Activated CD8-positive, alpha-beta T cell treated with anti-CD3 and anti-CD28 coated beads, Interleukin-2, amount 10 ng/mL, durations not matched to agents 7 days and 5 days (primary cell): Measurements from ENCODE around the gene CD248. TPM values are rescaled to one million over a fixed set of nuclear protein-coding genes. Genes with fewer than 3 reads are reported as not detected.

Experiments used
- ATAC-seq: fragments of 150-1000 bp; cut with Tn5 transposase; one replicate; pipeline ENCODE4 v1.10.0; 2021; ENCODE audit warnings: moderate library complexity
- CTCF ChIA-PET: fragments of 350-600 bp; sonication (Branson Sonifier 250); formaldehyde crosslinking; loops from one replicate; lab custom pipeline; 2021; ENCODE audit warnings: antibody characterized with exemption; lab: Charles Lee
- POLR2A ChIA-PET: fragments of 350-600 bp; sonication (Branson Sonifier 250); formaldehyde crosslinking; loops from one replicate; lab custom pipeline; 2021; ENCODE audit warnings: antibody characterized with exemption; lab: Charles Lee
- DNase-seq: peaks from one replicate; pipeline ENCODE4 v3.0.0-alpha.2; 2020
- H3K27ac Mint-ChIP-seq: one replicate; pipeline ENCODE4 v1.8.0; 2021; ENCODE audit warnings: mild to moderate bottlenecking, mixed read lengths
- H3K27me3 Mint-ChIP-seq: one replicate; pipeline ENCODE4 v1.8.0; 2021; ENCODE audit warnings: low read depth, mixed read lengths
- H3K36me3 Mint-ChIP-seq: one replicate; pipeline ENCODE4 v1.8.0; 2021; ENCODE audit warnings: low read depth, mixed read lengths
- H3K4me1 Mint-ChIP-seq: one replicate; pipeline ENCODE4 v1.8.0; 2021; ENCODE audit warnings: low read depth, mixed read lengths
- H3K4me3 Mint-ChIP-seq: one replicate; pipeline ENCODE4 v1.8.0; 2021; ENCODE audit warnings: mild to moderate bottlenecking, mixed read lengths
- H3K9me3 Mint-ChIP-seq: one replicate; pipeline ENCODE4 v1.8.0; 2022; ENCODE audit warnings: mixed read lengths; ENCODE audit not compliant: insufficient read depth
- total RNA-seq, 2 experiments: library from RNA; stranded (reverse); gene quantifications; one replicate each; pipeline ENCODE4 v1.2.3, GENCODE V29; 2021

The CD248 gene
- total RNA-seq, 2 experiments from 2014 or later: 79.5 to 80.8 TPM

- H3K36me3 Mint-ChIP-seq: peaks cover 2% of the 10 kb centered on the region
- H3K9me3 Mint-ChIP-seq: no peaks in the 10 kb centered on the region
- H3K27me3 Mint-ChIP-seq: peaks cover 26% of the 10 kb centered on the region
- no peak for DNase-seq
- CTCF ChIA-PET: no interaction called here
- POLR2A ChIA-PET: no interaction called here
- peaks cover 29% of the 10 kb centered on the region for H3K4me1 Mint-ChIP-seq
- ATAC-seq: no peak
- H3K27ac Mint-ChIP-seq: no peak overlapping the region
- peak overlapping the region; percentile 19 for H3K4me3 Mint-ChIP-seq
Observed at GRCh38 chr11:66292543-66293332, 24.1 kb downstream of the CD248 start.

DNA sequence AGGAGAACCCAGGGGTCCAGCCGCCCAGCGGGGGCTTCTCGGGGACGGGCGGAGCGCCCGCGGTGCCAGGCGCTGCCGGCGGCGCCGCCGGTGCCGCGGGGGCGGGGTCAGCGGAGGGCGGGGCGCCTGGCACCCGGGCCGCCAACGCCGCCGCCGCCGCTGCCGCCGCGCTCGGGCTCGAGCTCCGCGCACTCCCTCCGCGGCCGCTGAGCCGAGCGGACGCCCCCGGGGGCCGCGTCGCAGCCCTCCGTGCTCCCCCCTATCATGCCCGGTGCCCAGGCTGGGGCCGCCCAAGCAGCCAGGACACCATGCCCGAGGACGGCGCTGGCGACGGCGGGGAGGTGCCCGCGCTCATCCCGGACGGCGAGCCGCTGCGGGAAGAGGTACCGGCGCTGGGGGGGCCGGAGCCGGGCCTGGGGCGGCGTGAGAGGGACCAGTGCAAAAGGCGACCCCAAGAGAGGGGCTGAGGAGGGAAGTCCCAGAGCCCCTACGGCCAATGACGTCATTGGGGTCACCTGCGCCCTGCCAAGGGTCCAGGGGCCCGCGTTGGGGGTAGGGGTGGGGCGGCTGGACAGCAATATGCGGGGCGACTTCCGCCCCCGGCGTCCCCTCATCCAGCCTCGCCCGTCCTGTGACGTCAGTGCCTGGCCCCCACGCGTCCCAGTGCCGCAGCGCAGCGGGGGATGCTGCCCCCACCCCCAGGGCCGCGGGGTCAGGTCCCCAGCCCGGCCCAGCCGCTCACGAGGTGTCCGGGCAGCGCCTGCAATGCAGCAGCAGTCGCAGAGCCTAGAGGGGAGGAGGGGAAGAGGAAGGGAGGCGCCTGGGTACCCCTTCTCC is 24.9 kb downstream of the CD248 start, which contains the start of gene TMEM151A:
Gene TMEM151A, plus strand, starts transcription at position 189 of the 837 bp plus-strand sequence. Its CDS starts 120 bp downstream, at position 309.
- Mint-ChIP-seq H3K27ac (no peak within 1 kb of the TSS), H3K9me3 (no peaks in the 10 kb centered on the region), H3K4me1 (peaks cover 37% of the 10 kb centered on the region), H3K27me3 (peaks cover 26% of the 10 kb centered on the region), H3K4me3 (peak within 1 kb of the TSS; percentile 39), H3K36me3 (peaks cover 2% of the 10 kb centered on the region)
- POLR2A ChIA-PET: interaction anchor here (1.0 kb wide), 1 partner anchor 24 kb away, joined by 3 read pairs; no protein-coding TSS in a partner anchor
- DNase-seq (no peak), ATAC-seq (no peak)
- CTCF ChIA-PET: interaction anchor here (1.2 to 1.7 kb wide), 4 partner anchors 9 to 37 kb away, joined by 3 to 10 read pairs (median 4); no protein-coding TSS in a partner anchor

- Mint-ChIP-seq H3K36me3 (peaks cover 4% of the 10 kb centered on the region), H3K4me1 (peaks cover 42% of the 10 kb centered on the region), H3K27ac (no peak overlapping the region), H3K9me3 (no peaks in the 10 kb centered on the region), H3K4me3 (peak overlapping the region; percentile 22), H3K27me3 (peaks cover 26% of the 10 kb centered on the region)
- DNase-seq (no peak), ATAC-seq (no peak)
- ChIA-PET POLR2A (interaction anchor here (1.0 kb wide), 1 partner anchor 25 kb away, joined by 3 read pairs; no protein-coding TSS in a partner anchor), CTCF (interaction anchor here (1.2 to 1.7 kb wide), 4 partner anchors 9 to 37 kb away, joined by 3 to 10 read pairs (median 4); no protein-coding TSS in a partner anchor)
Observed at GRCh38 chr11:66291303-66291705, 25.5 kb downstream of the CD248 start.

GRCh38 chr11:66290330-66290621 is 26.6 kb downstream of the CD248 start:
- ChIA-PET CTCF (interaction anchor here (1.7 kb wide), 2 partner anchors 21 to 22 kb away, joined by 4 to 10 read pairs; no protein-coding TSS in a partner anchor), POLR2A (no interaction called here)
- peaks cover 26% of the 10 kb centered on the region for H3K27me3 Mint-ChIP-seq
- peak overlapping the region; percentile 85 for H3K4me3 Mint-ChIP-seq
- H3K27ac Mint-ChIP-seq: peak overlapping the region; percentile 24
- ATAC-seq: no peak
- DNase-seq: no peak
- no peaks in the 10 kb centered on the region for H3K9me3 Mint-ChIP-seq
- H3K36me3 Mint-ChIP-seq: peaks cover 4% of the 10 kb centered on the region
- H3K4me1 Mint-ChIP-seq: peaks cover 42% of the 10 kb centered on the region

GRCh38 chr11:66289548-66290329 is 27.1 kb downstream of the CD248 start:
- peak overlapping the region; percentile 85 for H3K4me3 Mint-ChIP-seq
- ATAC-seq: peak; percentile 62
- CTCF ChIA-PET: interaction anchor here (0.7 to 3.0 kb wide), 27 partner anchors 10 to 578 kb away, joined by 3 to 13 read pairs (median 4); partner anchors contain the start of genes BRMS1, KAT5 and RIN1
- DNase-seq: peak; percentile 87
- H3K27me3 Mint-ChIP-seq: peaks cover 26% of the 10 kb centered on the region
- POLR2A ChIA-PET: interaction anchor here (0.8 to 2.1 kb wide), 9 partner anchors 9 to 237 kb away, joined by 3 to 7 read pairs (median 4); partner anchors contain the start of gene RAB1B
- peaks cover 4% of the 10 kb centered on the region for H3K36me3 Mint-ChIP-seq
- no peaks in the 10 kb centered on the region for H3K9me3 Mint-ChIP-seq
- H3K27ac Mint-ChIP-seq: peak overlapping the region; percentile 91
- H3K4me1 Mint-ChIP-seq: peaks cover 42% of the 10 kb centered on the region

- Mint-ChIP-seq H3K27ac (peak within 1 kb of the TSS; percentile 91), H3K36me3 (peaks cover 4% of the 10 kb centered on the region)
- POLR2A ChIA-PET: interaction anchor here (0.8 to 2.1 kb wide), 11 partner anchors 9 to 236 kb away, joined by 3 to 7 read pairs (median 4); partner anchors contain the start of gene RAB1B
Observed at GRCh38 chr11:66288671-66289547, 27.9 kb downstream of the CD248 start, which contains the start of gene YIF1A. TSS of gene YIF1A (minus strand) at chr11:66289143. CDS start at chr11:66288985, 158 bp downstream.

GRCh38 chr11:66287889-66288670 is 28.8 kb downstream of the CD248 start:
- CTCF ChIA-PET: interaction anchor here (0.9 to 3.0 kb wide), 16 partner anchors 8 to 576 kb away, joined by 3 to 13 read pairs (median 4); partner anchors contain the start of genes KAT5, RAB1B, RBM4B and RIN1
- Mint-ChIP-seq H3K27me3 (peaks cover 20% of the 10 kb centered on the region), H3K4me3 (peak overlapping the region; percentile 85), H3K4me1 (peaks cover 45% of the 10 kb centered on the region), H3K27ac (peak overlapping the region; percentile 85), H3K36me3 (peaks cover 4% of the 10 kb centered on the region), H3K9me3 (no peaks in the 10 kb centered on the region)
- POLR2A ChIA-PET: interaction anchor here (0.8 to 2.1 kb wide), 5 partner anchors 11 to 56 kb away, joined by 3 to 7 read pairs (median 3); partner anchors contain the start of genes CD248 and RAB1B
- no peak for ATAC-seq
- no peak for DNase-seq

More at GRCh38 chr11:66288671-66289547, 27.9 kb downstream of the CD248 start, which contains the start of gene YIF1A:
- ATAC-seq (peak; percentile 95), DNase-seq (peak; percentile 99)
- no peaks in the 10 kb centered on the region for H3K9me3 Mint-ChIP-seq
- peaks cover 26% of the 10 kb centered on the region for H3K27me3 Mint-ChIP-seq
- CTCF ChIA-PET: interaction anchor here (0.7 to 3.0 kb wide), 28 partner anchors 9 to 577 kb away, joined by 3 to 13 read pairs (median 4); partner anchors contain the start of genes BRMS1, KAT5, RBM4B and RIN1
- peaks cover 42% of the 10 kb centered on the region for H3K4me1 Mint-ChIP-seq
- H3K4me3 Mint-ChIP-seq: peak within 1 kb of the TSS; percentile 85

GRCh38 chr11:66287211-66287888 is 29.5 kb downstream of the CD248 start:
- Mint-ChIP-seq H3K36me3 (peaks cover 2% of the 10 kb centered on the region), H3K27ac (peak overlapping the region; percentile 54), H3K4me1 (peaks cover 49% of the 10 kb centered on the region), H3K9me3 (no peaks in the 10 kb centered on the region), H3K4me3 (peak overlapping the region; percentile 85), H3K27me3 (peaks cover 14% of the 10 kb centered on the region)
- DNase-seq: no peak
- CTCF ChIA-PET: interaction anchor here (1.3 to 3.0 kb wide), 7 partner anchors 19 to 218 kb away, joined by 3 to 13 read pairs (median 4); partner anchors contain the start of gene RAB1B
- ATAC-seq: no peak
- POLR2A ChIA-PET: interaction anchor here (0.6 to 1.4 kb wide), 5 partner anchors 10 to 282 kb away, joined by 3 read pairs; partner anchors contain the start of gene CD248

GRCh38 chr11:66286699-66287098 is 30.1 kb downstream of the CD248 start:
- ATAC-seq (no peak), DNase-seq (no peak)
- POLR2A ChIA-PET: interaction anchor here (0.6 to 1.4 kb wide), 3 partner anchors 16 to 70 kb away, joined by 3 read pairs; no protein-coding TSS in a partner anchor
- Mint-ChIP-seq H3K27me3 (peaks cover 14% of the 10 kb centered on the region), H3K4me3 (no peak overlapping the region), H3K27ac (no peak overlapping the region), H3K36me3 (peaks cover 2% of the 10 kb centered on the region), H3K4me1 (peaks cover 55% of the 10 kb centered on the region), H3K9me3 (no peaks in the 10 kb centered on the region)
- CTCF ChIA-PET: interaction anchor here (1.1 to 1.9 kb wide), 3 partner anchors 18 to 64 kb away, joined by 3 to 7 read pairs (median 4); partner anchors contain the start of gene RAB1B
